SKM-1 treated with dmso at 0.1 percent for 144 hours (cell line): Measurements from ENCODE around the gene FBN1.

ENCODE experiments used
- DNase-seq: peaks from one replicate; lab custom pipeline; 2025; ENCODE audit not compliant: unreplicated experiment; lab: John Stamatoyannopoulos, UW

FBN1 gene

GRCh38 chr15:48557335-48557734 lies 88.2 kb downstream of the FBN1 start:
- no peak for DNase-seq

DNA sequence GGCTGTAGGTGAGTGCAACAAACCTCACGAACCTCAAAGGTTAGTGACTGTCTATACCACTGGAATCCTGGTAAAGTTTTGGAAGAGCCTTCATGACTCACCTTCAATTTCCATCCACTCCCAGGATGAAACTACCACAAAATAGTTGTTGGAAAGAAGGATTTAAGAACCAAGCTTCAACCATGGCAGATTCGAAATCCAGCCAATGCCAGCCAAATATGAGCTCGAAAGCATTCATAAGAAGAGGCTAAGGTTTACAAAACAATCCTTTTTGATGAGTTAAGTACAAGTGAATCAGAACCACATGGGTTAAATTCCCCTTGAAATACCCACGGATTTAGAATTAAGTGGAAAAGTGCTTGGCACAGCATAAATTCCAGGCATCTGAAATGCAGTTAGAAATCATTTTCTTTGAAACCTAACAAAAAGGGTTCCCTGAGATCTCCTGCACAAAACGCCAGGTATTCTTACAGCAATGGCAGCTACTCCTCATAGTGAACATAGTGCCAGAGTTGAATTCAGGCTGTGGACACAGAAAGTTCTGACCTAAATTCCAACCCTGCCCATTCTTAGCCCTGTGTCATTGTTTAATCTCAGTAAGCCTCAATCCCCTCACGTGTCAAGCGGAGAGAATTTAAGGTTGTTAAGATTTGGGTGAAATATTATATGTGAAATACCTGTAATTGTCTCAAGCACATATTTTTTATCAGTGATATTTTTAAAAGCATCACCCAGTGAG lies 89.2 kb downstream of the FBN1 start:
- no peak for DNase-seq

DNA sequence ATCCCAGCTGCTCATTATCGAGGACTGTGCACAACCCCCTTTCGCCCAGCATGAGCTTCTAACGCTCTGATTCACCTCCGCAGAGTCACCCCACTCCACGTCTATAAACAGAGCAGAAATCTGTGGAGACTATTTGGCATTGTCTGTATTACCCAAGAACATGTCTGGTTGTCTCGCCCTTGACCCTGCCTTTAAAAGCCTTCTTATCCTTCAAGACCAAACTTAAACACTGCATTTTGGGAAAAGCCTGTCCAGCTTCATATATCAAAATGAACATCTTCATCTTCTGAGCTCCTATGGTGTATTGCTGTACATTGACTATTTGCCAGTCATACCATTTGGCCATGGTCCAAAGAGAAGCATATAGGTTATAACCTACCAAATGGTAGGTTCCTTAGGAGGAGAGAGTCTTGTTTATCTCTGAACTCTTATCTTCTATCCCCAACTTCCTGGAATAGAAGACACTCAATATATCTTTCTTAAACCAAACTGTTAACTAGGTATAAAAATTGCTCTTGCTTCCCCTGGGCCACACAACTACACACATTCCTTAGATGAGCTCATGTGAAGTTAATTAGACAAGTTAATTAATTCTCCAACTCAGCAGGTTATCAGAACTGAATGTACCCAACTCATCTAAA lies 90.1 kb downstream of the FBN1 start:
- DNase-seq, result no peak

GRCh38 chr15:48554112-48554511 lies 91.4 kb downstream of the FBN1 start:
- DNase-seq, result no peak

DNA sequence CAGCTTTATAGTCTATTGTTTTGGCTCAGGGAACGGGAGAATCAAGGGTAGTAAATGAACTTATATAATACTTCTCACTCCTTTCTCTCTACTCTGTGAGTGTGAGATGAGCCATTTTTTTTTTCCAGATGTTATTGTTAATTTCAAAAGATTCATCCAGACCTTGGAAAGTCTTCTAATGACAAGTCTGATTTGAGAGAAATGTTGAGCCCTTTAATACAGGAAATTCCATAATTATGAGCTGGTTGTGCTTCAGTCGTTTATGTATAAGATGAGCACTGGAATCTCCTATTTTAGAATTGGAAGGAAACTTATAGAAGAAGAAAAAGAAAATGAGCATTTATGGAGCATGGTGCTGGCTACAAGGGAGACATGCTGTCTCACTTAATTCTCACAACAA lies 92.0 kb downstream of the FBN1 start:
- no peak for DNase-seq

GRCh38 chr15:48550822-48551525 lies 94.5 kb downstream of the FBN1 start:
- no peak for DNase-seq

GRCh38 chr15:48548455-48548854 lies 97.1 kb downstream of the FBN1 start:
- no peak for DNase-seq

DNA sequence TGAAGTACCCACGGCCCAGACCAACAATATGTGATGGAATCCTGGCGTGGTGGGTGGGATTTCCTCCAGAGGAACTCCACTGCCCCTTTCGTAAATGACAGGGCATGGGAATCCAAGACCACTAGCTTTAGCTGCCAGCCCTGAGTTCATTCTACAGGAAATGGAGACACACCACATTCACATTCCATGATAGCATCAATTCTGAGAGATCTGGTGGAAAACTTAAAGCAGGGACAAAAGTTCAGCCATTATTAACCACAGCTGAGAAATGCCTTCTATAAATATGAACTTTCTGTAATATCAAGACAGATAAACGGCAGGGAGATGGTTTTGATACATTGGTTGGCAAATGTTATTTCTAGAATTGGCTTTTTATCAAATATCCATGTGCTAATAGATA lies 98.2 kb downstream of the FBN1 start:
- no peak for DNase-seq

DNA sequence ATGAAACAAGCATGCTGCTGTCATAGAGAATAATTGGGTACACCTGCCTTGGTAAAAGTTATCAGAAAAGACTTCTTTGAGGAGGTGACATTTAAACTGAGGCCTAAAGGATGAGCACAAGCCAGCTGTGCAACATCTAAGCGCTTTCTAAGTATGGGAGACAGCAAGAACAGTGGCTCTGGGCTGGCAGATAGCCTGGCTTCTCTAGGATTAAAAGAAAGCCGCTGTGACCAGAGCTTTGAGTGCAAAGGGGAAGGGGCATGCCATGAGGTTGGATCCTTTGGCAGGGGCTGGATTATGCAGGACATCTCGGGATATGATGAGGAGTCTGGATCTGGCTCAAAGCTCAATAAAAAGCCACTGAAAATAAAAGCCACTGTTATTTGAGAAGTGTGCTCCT lies 99.2 kb downstream of the FBN1 start:
- DNase-seq, result no peak

- no peak for DNase-seq
Observed at GRCh38 chr15:48544778-48545177, 100.7 kb downstream of the FBN1 start.

DNA sequence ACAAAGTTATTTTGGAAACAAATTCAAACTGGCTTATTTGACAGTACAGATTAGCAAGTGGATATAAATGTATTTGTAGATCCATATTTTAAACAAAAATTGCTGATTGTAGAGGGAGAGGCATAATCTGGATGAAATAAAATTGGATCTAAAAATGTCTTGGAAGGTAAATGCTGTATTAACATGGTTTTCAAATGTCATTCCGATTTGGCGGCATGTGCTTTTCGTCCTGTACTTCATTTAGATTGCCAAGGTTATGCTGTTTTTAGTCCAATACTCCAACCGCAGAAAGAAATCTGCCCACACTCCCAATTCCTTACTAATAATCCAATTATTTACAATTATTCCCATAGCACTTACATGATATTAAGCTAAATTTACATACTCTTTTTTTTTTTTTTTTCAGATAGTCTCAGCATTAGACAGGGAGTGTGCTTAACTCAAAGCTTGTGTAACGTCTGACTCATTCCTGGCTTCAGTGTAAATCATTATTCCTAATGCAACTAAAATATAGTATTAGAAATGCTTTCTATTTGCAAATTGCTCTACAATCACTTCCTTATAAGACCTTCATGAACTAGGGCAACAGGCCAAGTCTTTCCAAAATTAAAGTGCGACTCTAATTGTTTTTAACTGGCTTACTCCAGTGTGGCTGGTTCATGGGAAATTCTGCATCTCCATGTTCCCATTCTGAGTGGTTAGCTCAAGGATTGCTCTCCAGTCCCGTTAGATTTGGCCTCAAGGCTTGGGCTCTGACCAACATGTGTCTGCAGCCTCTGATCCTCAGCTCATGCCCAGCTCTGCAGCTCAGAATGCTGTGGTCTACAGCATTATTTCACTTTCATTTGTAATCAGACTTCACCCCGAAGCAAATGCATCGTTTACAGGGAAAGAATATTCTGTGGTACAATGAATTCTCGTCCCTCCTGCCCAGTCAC lies 103.9 kb downstream of the FBN1 start:
- DNase-seq, result no peak

DNA sequence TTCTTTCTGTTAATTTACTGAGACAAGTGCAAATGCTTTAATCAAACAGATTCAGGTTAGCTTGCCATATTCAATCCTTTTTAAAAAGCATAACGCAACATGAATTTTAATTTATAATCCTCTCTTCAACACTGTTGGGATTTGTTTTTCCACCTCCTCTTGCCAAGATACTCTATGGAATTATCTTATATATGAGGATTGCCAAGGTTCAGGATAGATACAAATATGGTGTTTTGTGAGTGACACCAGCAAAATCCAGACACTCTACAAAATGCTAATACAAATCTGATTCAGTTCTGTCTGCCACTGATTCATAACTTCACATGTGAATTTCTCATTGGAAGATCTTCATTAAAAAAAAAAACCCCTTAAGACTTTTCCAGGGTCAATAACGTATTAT lies 104.8 kb downstream of the FBN1 start:
- DNase-seq, result no peak

- DNase-seq, result no peak
Observed at GRCh38 chr15:48538941-48539340, 106.6 kb downstream of the FBN1 start.

GRCh38 chr15:48537271-48538113 lies 108.0 kb downstream of the FBN1 start:
- DNase-seq, result no peak

DNA sequence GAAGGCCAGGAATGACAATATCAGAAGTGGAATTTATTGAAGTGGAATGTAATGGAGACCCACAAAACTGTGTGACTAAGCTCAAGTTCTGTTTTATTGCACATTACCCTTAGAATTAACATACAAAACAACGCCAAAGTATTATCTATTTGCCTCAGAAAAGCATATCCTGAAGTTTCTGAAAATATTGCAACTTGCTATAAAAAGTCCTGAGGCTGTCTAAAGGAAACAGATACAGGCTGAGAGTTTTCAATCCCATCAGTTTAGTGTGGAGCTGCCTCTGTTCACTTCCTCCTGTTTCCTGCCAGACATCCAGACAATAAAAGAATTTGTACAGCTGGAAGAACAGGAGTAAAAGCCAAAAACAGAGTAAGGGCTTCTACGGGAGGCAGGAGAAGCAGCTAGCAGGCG lies 108.8 kb downstream of the FBN1 start:
- no peak for DNase-seq

DNA sequence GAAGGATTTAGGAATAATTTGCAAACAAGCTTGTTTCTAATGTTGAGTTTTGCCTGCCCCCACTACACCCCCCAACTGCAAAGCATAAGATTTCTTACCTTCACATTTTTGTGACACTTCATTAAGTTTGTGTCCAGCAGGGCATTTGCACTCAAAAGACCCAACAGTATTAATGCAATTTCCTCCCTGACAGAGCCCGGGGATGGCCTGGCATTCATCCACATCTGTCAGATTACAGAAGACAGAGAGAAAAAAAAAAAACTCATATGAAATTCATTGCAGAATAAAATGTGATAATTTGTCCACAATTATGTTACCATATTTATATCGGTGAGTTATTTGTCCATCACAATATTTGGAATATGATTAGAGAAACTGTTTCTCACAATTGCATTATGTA lies 111.5 kb downstream of the FBN1 start:
- DNase-seq, result no peak

DNA sequence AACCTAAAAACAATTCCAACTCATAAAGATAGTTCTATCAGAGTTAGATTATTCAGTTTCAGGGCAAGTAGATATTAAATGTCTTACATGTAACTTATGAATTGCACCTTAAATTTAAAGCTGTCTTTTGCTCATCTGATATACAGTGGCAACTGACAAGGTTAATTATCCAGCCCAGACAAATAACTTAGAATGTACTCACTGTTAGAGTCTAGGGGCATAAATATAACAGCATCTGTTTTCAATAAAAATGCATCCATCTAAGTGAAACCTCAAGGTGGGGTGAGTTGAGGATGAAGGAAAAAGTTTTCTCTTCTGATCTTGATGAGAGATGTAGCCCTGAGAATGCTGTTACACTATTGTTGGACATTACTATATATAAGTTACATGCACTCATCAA lies 112.6 kb downstream of the FBN1 start:
- no peak for DNase-seq

DNA sequence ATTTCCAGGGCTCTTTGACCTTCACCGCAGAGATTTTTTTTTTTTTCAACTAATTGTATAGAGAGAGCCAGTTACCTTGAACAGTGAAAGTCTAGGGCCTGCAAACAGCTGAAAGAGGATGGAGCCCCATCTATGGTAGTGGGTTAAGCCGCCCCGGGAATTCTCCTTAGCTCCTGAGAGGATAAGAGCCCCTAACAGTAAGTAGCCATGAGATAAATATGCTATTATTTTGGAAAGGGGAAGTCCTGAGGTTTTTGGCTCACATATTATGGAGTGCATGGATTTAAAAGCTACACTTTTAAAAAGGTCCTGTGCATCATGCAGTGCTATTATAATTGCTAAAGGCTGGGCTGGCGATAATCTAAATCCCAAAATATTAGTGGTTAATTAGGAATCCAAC lies 115.0 kb downstream of the FBN1 start:
- no peak for DNase-seq

DNA sequence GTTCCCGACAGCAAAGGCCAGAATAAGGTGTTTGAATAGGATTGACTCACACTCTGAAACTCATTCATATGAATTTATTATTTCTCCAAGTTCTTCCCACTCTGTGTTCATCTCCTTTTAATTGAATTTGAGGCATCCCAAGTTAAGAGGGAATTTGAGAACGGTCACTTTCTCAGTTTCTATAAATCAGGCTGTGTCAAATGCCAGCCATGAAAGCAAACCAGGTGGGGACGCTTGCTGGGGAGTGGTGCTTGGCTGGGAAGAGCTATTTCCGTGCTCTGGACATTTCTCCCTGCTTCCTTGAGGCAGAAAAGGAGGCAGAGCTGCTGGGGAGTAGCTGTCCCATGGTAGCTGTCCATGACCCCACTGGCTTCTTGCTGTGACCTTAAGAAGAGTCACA lies 116.6 kb downstream of the FBN1 start:
- DNase-seq, result no peak

DNA sequence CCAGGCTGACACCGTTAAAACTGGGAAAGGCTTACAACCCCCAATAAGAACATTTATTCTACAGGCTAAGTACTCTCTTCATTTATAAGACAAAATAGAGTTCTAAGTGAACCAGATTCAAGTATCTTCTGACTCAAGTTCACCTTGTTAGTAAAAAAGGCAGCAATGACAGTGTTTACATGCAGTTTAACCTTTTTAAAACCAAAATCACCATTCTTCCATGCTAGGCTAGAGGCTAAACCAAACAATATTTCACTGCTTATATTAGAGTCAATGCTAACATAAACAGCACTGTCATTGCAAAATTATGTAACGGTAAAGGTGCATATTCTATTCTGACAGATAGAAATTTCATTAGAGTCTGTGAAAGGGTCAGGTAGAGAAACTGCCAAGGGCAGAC lies 118.0 kb downstream of the FBN1 start:
- no peak for DNase-seq
